ENCODE measurements around the gene FUT1.
"Not testable (repeated sequence)": the region's sequence is repeated elsewhere in the genome, so short reads cannot be mapped to it uniquely, and the experiment has no call there.

FUT1 gene

GRCh38 chr19:48795055-48795684, 42.7 kb upstream of the FUT1 start:
- TF ChIP-seq CTCF (conservative IDR thresholded peaks at IDR 0.05; ENCODE audit: low read depth, low read length): peak; percentile 93
- peak; percentile 74 for DNase-seq (ENCODE audit: low read depth)
- H3K4me3 ChIP-seq (ENCODE audit: low read length): peak overlapping the region; percentile 71

GRCh38 chr19:48794291-48794690, 41.9 kb upstream of the FUT1 start:
- no peak overlapping the region for H3K4me3 ChIP-seq (ENCODE audit: low read length)
- DNase-seq (ENCODE audit: low read depth): no peak
- no peak for TF ChIP-seq CTCF (conservative IDR thresholded peaks at IDR 0.05; ENCODE audit: low read depth, low read length)

- no peak for DNase-seq (ENCODE audit: low read depth)
- H3K4me3 ChIP-seq (ENCODE audit: low read length): no peak overlapping the region
- no peak for TF ChIP-seq CTCF (conservative IDR thresholded peaks at IDR 0.05; ENCODE audit: low read depth, low read length)
Observed at GRCh38 chr19:48793271-48793670, 40.8 kb upstream of the FUT1 start.

GRCh38 chr19:48787331-48787730, 34.9 kb upstream of the FUT1 start:
- DNase-seq (ENCODE audit: low read depth): not testable (repeated sequence)

GRCh38 chr19:48786422-48786821, 34.0 kb upstream of the FUT1 start:
- not testable (repeated sequence) for H3K4me3 ChIP-seq (ENCODE audit: low read length); DNase-seq (ENCODE audit: low read depth)

More at GRCh38 chr19:48787331-48787730, 34.9 kb upstream of the FUT1 start:
- not testable (repeated sequence) for H3K4me3 ChIP-seq (ENCODE audit: low read length)

GRCh38 chr19:48784527-48784926, 32.1 kb upstream of the FUT1 start:
- TF ChIP-seq CTCF (conservative IDR thresholded peaks at IDR 0.05; ENCODE audit: low read depth, low read length): no peak
- no peak overlapping the region for H3K4me3 ChIP-seq (ENCODE audit: low read length)
- no peak for DNase-seq (ENCODE audit: low read depth)

- TF ChIP-seq CTCF (conservative IDR thresholded peaks at IDR 0.05; ENCODE audit: low read depth, low read length): no peak
- no peak for DNase-seq (ENCODE audit: low read depth)
- H3K4me3 ChIP-seq (ENCODE audit: low read length): no peak overlapping the region
Observed at GRCh38 chr19:48780631-48781391, 28.4 kb upstream of the FUT1 start.

- H3K4me3 ChIP-seq (ENCODE audit: low read length): no peak overlapping the region
- TF ChIP-seq CTCF (conservative IDR thresholded peaks at IDR 0.05; ENCODE audit: low read depth, low read length): no peak
- no peak for DNase-seq (ENCODE audit: low read depth)
Observed at GRCh38 chr19:48779636-48780035, 27.2 kb upstream of the FUT1 start.

Data from retinal pigment epithelial cell (primary cell).